HG03575 (cell line): ENCODE data around the gene GPC5.
"Not testable (repeated sequence)": the region's sequence is repeated elsewhere in the genome, so short reads cannot be mapped to it uniquely, and the experiment has no call there.

Source experiments
- ATAC-seq: cut with Tn5 transposase; IDR thresholded peaks from one replicate; pipeline ENCODE4 v1.9.1; 2021; ENCODE audit not compliant: unreplicated experiment, insufficient number of reproducible peaks, low FRiP score; ENCODE audit errors: extremely low read depth

Gene GPC5

DNA sequence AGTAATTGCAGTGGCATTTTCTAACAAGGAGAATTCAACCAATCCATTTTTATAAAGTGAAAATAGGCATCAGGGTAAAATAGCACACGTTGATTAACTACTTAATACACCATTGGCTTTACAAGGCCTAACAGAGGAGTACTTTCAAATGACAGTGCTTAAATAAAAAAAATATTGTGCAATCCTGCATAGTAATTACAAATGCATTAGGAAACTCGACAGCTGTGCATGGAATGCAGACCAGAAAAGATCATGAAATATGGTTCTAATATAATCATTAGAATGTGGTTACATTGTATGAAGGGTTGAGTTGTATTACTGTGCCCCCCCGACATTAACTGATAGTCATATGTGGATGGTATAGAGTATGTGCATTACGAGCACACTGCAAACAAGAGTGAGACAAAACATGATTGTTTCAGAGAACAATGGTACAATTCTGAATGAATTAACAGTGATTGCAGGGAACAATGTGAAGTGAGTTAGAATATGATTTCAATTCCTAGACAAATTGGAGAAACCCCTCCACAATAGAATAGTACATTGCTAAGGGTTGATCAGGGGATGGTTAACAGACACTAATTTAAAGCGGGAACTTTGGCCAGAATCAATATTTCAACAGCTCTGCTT lies 270.6 kb downstream of the GPC5 start:
- no peak for ATAC-seq

DNA sequence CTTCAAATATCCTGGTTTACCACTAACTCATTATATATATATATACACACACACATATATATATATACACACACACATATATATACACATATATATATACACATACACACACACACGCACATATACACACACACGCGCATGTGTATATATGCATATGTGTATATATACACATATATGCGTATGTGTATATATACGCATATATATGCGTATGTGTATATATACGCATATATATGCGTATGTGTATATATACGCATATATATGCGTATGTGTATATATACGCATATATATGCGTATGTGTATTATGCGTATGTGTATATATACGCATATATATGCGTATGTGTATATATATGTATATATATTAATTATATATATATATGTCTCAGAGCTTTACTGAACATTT lies 275.9 kb downstream of the GPC5 start:
- ATAC-seq = not testable (repeated sequence)

DNA sequence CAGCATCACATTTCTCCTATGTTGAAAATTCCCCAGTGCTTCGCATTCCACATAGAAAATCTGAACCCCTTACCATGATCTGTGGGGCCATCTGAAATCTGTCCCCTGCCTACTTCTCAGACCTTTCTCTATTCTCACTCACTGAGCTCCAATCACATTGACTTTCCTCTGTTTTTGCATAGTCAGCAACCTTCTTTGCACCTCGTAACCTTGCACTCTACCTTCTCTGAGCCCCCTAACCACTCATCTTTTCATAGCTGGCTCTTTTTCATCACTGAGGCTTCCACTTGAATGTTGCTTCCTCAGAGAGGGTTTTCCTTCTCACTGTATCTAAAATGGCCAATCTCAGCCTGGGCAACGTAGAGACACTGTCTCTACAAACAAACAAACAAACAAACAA lies 286.3 kb downstream of the GPC5 start:
- no peak for ATAC-seq

DNA sequence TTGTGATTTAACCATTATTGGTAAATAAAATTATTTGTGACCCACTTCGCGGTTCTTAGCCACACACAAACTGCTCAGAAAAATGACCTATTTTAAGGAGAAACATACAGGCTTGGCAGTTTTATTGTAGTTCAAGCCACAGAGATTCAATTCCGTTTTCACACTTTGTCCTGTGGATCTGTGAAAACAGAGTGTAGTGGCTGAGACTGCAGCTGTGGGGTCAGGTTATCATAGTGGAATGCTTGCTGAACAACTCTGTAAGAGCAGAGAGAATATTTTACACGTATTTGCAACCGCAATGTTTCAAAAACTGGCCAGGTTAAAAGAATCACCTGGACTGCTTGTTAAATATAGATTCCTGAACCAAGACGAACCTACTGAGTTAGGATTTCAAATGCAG lies 292.5 kb downstream of the GPC5 start:
- no peak for ATAC-seq

DNA sequence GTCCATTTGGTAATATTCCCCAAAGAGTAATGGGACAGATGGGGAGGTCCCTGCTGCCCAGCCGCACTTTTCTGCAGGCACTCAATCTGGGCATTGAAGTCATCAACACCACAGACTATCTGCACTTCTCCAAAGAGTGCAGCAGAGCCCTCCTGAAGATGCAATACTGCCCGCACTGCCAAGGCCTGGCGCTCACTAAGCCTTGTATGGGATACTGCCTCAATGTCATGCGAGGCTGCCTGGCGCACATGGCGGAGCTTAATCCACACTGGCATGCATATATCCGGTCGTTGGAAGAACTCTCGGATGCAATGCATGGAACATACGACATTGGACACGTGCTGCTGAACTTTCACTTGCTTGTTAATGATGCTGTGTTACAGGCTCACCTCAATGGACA lies 295.0 kb downstream of the GPC5 start:
- ATAC-seq = no peak

DNA sequence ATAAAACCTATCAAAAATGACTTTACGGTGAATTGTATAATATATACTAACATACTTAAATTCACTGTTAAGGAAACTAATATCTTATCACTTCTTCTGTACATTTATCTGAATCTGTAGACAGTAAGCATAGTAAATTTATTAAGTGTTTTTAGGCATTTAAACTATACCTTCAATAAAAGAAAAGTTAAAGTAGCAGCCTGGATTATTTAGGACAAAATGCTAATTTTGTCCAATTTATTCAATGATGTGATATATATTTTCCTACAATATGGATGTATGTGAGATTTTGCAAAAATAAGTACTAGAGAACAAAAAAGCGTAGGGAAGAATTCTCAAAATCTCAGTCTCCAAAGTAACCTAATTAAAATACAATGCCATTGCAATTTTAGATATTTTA lies 299.9 kb downstream of the GPC5 start:
- ATAC-seq = no peak

DNA sequence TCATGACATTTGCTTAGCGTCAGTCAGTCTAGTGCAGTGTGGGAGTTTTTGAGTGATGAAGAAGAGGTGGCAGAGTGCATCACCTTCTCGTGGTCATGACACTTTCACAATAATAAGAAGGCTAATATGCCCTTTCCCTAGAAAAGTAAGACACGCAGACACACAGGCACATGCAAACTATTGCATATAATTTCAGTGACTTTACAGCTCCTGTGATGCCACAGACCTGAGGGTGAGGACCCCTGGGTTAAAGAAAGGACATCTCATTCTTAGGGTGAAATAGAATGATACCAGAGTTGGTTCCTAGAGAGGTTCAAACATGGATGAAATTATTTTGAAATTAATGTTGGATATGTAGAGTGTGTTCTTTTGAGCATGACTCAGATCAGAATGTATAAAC lies 300.3 kb downstream of the GPC5 start:
- ATAC-seq = no peak

DNA sequence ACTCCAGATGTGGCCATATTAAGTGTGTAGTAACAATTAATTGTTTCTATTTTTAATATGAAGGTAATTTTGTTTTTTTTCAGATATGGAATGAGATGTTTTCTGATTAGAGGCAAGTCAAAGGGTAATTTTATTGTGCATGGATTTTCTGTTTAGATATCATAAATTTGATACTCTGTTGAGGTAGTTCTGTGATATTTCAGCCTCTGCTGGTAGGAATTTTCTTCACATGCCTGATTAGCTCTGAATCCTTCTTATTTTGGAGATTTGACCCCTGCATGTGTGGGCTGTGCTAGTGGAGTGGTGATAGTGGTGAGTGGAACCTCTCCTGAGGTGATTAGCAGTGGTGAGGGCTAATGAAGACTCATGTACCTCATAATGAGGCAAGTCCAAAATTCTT lies 301.4 kb downstream of the GPC5 start:
- no peak for ATAC-seq

DNA sequence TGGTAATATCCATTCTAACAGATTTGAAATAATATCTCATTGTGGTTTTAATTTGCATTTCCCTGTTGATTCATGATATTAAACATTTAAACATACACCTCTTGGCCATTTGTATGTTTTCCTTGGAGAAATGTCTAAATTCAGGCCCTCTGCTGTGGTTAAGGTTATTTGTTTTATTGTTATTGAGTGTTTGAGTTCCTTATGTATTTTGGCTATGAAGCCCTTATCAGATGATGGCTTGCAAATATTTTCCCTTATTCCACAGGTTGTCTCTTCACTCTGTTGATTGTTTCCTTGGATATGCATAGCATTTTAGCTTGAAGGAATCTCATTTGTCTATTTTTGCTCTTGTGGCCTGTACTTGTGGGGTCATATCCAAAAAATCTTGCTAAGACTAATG lies 303.6 kb downstream of the GPC5 start:
- ATAC-seq = no peak

DNA sequence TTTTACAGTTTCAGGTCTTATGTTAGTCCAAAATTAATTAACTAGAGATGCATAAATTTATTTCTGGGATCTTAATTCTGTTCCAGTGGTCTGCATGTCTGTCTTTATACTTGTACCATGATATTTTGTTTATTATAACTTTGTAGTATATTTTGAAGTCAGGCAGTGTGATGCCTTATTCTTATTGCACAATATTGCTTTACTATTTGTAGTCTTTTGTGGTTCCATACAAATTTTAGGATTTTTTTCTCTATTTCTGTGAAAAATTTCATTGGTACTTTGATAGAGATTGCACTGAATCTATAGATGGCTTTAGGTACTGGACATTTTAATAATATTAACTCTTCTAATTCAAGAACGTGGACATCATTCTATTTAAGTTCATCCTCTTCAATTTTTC lies 304.0 kb downstream of the GPC5 start:
- no peak for ATAC-seq

DNA sequence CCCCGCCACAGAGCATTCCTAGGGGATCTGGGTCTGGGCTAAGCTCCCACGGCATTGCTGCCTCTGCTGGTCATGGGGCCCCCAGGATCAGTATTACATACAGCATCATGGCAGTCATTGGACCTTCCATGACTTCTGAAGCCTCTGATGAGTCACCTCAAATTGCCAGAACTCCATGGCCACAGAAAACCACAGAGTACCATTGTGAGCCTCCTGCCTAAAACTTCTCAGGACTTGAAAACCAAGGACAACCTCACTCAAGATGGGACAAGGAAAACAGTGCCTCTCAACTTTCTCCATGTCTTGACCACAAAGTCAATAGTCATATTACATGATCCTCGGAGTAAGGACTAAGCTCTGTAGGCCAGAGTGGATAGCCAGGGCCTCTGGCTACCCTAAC lies 306.0 kb downstream of the GPC5 start:
- ATAC-seq = no peak

DNA sequence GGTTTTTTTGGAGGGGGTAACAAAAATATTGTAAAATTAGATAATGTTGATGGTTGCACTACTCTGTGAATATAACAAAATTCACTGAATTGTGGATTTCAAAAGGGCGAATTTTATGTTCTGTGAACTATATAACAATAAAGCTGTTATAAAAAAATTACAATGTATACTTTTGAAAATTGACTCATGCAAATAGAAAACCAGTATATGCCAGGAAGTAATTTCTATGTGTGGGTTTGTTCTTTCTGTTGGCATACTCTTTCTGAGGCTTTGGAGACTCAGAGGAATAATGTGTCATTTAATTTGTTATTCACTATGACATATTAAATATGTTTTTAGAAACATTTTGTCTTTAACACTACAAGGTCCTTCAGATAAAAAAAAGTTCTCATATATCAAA lies 310.1 kb downstream of the GPC5 start:
- no peak for ATAC-seq

DNA sequence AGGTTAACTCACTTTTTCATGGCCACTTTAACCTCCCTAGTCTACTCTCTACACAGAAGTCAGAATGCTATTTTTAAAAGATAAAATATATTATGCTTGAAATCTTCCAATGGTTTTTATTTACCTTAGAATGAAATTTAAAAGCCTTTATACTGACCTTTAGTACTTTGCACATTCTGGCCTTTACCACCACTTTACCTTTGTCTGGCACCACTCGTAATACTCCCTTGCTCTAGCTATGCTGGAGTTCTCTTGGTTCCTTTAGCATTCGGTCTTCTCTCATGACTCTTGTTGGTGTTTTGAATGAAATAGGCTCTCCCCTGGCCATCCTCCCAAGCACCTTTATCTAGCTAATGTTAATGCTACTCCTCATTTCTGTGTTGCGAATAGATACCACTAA lies 310.8 kb downstream of the GPC5 start:
- ATAC-seq = no peak

DNA sequence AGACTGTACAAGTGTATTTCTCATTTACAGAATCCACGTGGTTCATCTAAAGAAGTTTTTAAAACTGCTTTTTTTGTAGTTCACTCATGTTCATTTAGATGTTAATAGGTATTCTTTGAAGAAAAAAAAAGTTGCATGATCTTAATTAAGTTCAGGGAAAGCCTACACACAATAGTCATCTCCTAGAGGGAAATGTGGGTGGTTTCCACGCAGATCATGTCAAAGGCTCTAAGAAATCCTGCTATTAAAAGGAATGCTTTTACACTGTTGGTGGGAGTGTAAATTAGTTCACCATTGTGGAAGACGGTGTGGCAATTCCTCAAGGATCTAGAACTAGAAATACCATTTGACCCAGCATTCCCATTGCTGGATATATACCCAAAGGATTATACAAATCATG lies 312.3 kb downstream of the GPC5 start:
- ATAC-seq = no peak

DNA sequence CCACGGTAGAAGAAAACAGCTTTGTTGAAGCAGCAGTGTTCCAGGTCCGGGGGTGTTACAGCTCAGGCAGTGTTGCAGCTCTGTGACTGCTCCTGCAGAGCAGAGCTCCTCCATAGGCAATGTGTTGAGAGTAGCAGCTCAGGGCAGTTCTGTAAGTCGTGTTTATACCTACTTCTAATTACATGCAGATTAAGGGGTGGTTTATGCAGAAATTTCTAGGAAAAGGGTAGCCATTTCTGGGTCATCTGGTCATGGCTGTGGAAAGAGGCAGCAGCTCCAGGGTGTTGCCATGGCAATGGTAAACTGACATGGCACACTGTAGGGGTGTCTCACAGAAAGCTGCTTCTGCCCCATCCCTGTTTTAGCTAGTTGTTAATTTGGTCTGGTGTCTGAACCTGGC lies 316.4 kb downstream of the GPC5 start:
- no peak for ATAC-seq

DNA sequence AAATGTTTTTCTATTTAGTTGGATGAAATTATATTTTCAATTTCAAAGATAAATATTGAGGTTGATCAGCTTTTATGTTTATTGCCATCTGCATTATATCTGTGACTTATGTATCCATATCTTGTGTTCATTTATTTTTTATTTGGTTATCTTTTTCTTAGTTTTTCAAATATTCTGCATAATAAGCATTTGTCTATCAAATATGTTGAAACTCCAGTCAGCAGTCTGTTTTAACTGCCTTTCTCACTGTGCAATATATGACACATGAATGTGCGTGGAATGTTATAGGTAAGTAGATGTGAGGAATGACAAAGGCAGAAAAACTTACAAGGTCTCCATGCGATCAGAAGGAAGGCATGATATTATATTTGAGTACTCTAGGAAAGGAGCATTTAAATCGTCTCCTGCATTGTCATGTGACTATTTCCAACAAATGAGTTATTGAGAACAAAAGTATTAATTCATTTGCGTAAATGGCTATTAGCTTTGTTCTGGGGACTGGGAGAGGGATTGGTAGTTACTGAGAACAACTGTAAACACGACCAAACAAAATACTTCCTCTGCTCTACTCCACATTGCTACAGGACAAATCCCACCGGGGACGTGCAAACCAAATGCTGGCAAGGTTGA lies 318.1 kb downstream of the GPC5 start:
- no peak for ATAC-seq

DNA sequence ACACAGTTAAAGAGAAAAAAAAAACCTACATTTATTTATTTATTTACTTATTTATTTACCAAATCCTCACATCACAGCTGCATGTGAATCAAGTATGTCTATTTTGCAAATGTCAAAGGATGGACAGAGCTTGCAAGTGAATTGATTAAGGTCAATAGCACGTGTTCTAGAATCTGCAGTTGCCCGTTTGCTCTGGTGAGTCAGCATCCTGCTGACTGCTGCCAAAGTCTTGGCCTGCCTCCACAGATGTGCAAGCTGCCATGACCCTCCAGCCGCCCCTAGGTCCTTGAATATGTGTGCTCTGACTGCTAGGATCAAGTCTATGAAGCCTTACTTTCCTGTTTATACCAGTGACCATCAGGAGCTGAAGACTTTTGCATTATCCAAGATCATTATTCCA lies 320.6 kb downstream of the GPC5 start:
- no peak for ATAC-seq

DNA sequence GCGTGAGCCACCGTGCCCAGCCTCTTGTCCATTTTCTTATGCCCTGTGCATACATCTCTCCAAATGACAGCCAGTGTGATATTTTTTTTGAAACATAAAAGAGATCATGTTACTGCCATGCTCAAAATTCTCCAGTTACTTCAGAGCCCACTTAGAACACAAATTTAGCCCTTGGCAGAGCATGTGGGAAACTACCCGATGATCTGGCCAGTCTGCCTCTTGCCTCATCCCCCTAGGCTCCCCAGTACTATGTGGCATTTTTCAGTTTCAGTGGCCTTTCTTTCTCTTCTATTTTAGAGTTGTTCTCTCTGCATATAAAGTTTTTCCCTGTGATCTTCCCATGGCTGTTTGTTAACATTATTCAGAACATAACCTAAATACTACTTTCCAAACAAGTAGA lies 323.0 kb downstream of the GPC5 start:
- ATAC-seq = no peak

DNA sequence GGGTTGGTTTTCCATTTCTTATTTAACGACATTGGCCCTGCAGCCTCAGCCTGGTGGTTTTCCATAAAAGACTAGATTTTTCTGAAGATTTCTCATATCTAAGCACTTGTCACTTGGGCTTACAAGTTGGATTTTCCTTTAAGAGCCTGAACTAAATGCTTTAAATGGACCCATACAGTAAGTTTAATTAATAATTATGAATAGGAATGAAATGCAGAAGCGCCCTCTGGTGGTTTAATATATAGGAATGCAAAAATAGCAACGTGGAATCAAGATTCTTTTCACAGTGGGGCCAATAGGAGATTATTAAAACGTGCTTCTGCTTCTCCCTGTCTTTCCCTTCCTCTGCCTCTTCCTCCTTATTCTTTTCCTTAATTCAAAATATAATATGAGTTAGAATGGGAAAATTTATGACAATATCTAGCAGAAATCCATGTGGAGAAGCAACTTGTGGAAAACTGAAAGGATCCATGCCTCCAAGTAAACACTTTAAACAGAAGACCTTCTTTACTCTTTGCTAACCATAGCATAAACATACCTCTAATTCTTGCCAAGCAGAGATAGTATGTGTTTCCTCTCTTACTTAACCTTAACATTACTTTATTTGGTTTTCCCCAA lies 324.0 kb downstream of the GPC5 start:
- no peak for ATAC-seq

DNA sequence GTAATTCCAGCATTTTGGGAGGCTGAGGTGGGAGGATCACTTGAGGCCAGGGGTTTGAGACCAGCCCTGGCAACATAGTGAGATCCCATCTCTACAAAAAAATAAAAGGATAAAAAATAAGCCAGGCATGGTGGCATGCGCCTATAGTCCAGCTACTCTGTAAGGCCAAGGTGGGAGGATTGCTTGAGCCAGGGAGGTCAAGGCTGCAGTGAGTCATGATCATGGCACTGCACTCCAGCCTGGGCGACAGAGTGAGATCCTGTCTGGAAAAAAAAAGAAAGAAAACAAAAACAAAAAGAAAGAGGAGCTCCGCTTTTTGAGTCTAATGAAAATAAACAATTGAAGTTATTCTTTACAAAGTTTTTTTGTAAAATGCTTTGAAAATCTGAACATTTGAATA lies 326.2 kb downstream of the GPC5 start:
- no peak for ATAC-seq

DNA sequence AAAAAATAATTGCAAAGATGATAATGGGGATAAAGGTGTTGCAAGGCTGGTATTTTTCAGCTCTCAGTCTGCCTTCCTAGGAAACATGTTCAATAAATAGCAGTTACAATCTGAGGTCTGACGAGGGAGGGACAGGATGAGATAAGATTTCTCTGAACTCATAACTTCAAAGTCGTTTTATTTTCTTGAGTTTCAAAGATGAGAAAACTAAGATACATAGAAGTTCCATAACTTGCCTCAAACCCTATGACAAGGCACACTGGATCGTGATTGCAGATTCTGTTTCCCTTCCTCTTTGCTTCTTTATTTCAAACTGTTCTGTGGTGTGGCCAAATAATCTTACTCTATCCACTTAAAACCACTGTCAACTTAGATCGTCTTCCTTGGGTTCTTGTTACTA lies 327.2 kb downstream of the GPC5 start:
- no peak for ATAC-seq
